Measurements from ENCODE around the gene CASZ1. TPM values are rescaled to one million over a fixed set of nuclear protein-coding genes. Genes with fewer than 3 reads are reported as not detected.

Gene CASZ1
- total RNA-seq, 1 experiment from 2014 or later = 3.9 TPM

- Histone ChIP-seq H3K14ac (ENCODE audit: insufficient read depth, low read length) (no peak overlapping the region), H2AFZ (ENCODE audit: low read length) (no peak overlapping the region), H3K4me2 (ENCODE audit: insufficient read depth, insufficient read length, low read length) (no peak overlapping the region), H3K4ac (ENCODE audit: low read depth, low read length) (no peak overlapping the region), H3K23ac (ENCODE audit: insufficient read length, low read depth, low read length) (no peak overlapping the region), H3K79me1 (ENCODE audit: insufficient read depth, low read depth, low read length, poor library complexity, severe bottlenecking) (no peaks in the 10 kb centered on the region), H4K5ac (ENCODE audit: insufficient read length, low read depth, low read length) (no peak overlapping the region), H3T11ph (ENCODE audit: low read length) (no peak overlapping the region), H3K79me2 (ENCODE audit: insufficient read depth, low read length) (no peaks in the 10 kb centered on the region), H3K27me3 (ENCODE audit: insufficient read depth, low read length) (no peaks in the 10 kb centered on the region), H4K91ac (ENCODE audit: insufficient read length, low read depth, low read length) (no peak overlapping the region), H3K18ac (ENCODE audit: insufficient read length, low read depth, low read length) (no peak overlapping the region), H3K4me1 (ENCODE audit: insufficient read depth, low read length) (peaks cover 2% of the 10 kb centered on the region; the same call in 1 of the 2 replicates), H4K20me1 (ENCODE audit: control insufficient read depth, insufficient read depth, insufficient read length) (no peaks in the 10 kb centered on the region), H2BK120ac (ENCODE audit: low read depth, low read length, poor library complexity, severe bottlenecking) (no peak overlapping the region), H4K8ac (replicated peaks; ENCODE audit: insufficient read length, low read depth, low read length) (no peak overlapping the region), H2BK5ac (ENCODE audit: insufficient read length, low read length) (no peak overlapping the region), H3K56ac (ENCODE audit: insufficient read length, low read depth, low read length) (no peak overlapping the region), H3K9ac (ENCODE audit: extremely low read depth, insufficient read length, low read length) (no peak overlapping the region), H2AK5ac (ENCODE audit: insufficient read length, low read length) (no peak overlapping the region), H3K27ac (ENCODE audit: insufficient read length, low read depth, low read length) (no peak overlapping the region), H2BK15ac (ENCODE audit: low read depth, low read length) (no peak overlapping the region), H2BK20ac (ENCODE audit: low read depth, low read length, poor library complexity, severe bottlenecking) (no peak overlapping the region), H3K23me2 (ENCODE audit: insufficient read length, low read depth, low read length, poor library complexity, severe bottlenecking) (no peaks in the 10 kb centered on the region), H3K9me3 (ENCODE audit: control insufficient read depth, low read depth, low read length) (no peaks in the 10 kb centered on the region), H2BK12ac (ENCODE audit: insufficient read length, low read depth, low read length) (no peak overlapping the region)
- Mint-ChIP-seq H3K36me3 (ENCODE audit: insufficient read depth in 1 of 3, low read depth in 3 of 3) (no peaks in the 10 kb centered on the region), H3K27ac (peak overlapping the region in 1 of 3 experiments; percentile 10; a peak in 1 of 7 replicates), H3K9me3 (no peaks in the 10 kb centered on the region), H3K4me3 (no peak overlapping the region), H3K4me1 (peaks cover 36 to 54% of the 10 kb centered on the region in 2 experiments), H3K27me3 (ENCODE audit: low read depth) (no peaks in the 10 kb centered on the region; the same call in 1 of the 2 replicates)
- no peak for DNase-seq
- no peak for TF ChIP-seq CTCF (conservative IDR thresholded peaks at IDR 0.05)
- WGBS (ENCODE audit: extremely low coverage, insufficient read length, low lambda C conversion rate) = no CpG with 5 or more reads among the region's 22 CpGs
Observed at GRCh38 chr1:10717296-10718082, 79.0 kb downstream of the CASZ1 start.

All from H9 (cell line).